ENCODE measurements around the gene SLC35G6. TPM values are rescaled to one million over a fixed set of nuclear protein-coding genes. Genes with fewer than 3 reads are reported as not detected.

Gene SLC35G6
- total and polyA plus RNA-seq, 4 donors = not detected

GRCh38 chr17:7438656-7439460 is 42.4 kb upstream of the SLC35G6 start:
- peaks cover 0 to 52% (median 37%) of the 10 kb centered on the region in 3 donors for H3K27me3 ChIP-seq (ENCODE audit: control insufficient read depth in 3 of 3, insufficient read depth in 3 of 3, low read length in 2 of 3)
- WGBS, 2 donors = 41 to 56% methylated on average over 11 of the region's 11 CpGs
- H3K27ac ChIP-seq (ENCODE audit: low read depth in 1 of 2, low read length in 1 of 2) = no peak overlapping the region
- H3K4me1 ChIP-seq (ENCODE audit: control insufficient read depth in 5 of 5, insufficient read depth in 5 of 5, low read length in 5 of 5) = peaks cover 0 to 36% (median 16%) of the 10 kb centered on the region in 5 donors
- TF ChIP-seq CTCF (IDR thresholded peaks at IDR 0.05; ENCODE audit: control extremely low read depth, extremely low read depth) = no peak
- DNase-seq (no peak), ATAC-seq (ENCODE audit: insufficient read depth, low FRiP score) (no peak)
- no peaks in the 10 kb centered on the region for H3K36me3 ChIP-seq (ENCODE audit: control insufficient read depth in 4 of 4, insufficient read depth in 4 of 4, low read length in 4 of 4)
- no peak overlapping the region for H3K9ac ChIP-seq (ENCODE audit: insufficient read depth in 1 of 2, low read length in 2 of 2)
- no peak overlapping the region for H3K4me3 ChIP-seq
- H3K9me3 ChIP-seq (ENCODE audit: control insufficient read depth in 4 of 4, insufficient read depth in 3 of 4, low read length in 3 of 4) = no peaks in the 10 kb centered on the region

- no peak for DNase-seq
- H3K4me1 ChIP-seq (ENCODE audit: control insufficient read depth in 5 of 5, insufficient read depth in 5 of 5, low read length in 5 of 5) = peaks cover 0 to 36% (median 16%) of the 10 kb centered on the region in 5 donors
These were observed 41.7 kb upstream of the SLC35G6 start, which contains the start of gene FGF11 for GRCh38 chr17:7439462-7440112. Gene FGF11 (plus strand): TSS chr17:7439512. CDS start chr17:7439621, 109 bp downstream.

DNA sequence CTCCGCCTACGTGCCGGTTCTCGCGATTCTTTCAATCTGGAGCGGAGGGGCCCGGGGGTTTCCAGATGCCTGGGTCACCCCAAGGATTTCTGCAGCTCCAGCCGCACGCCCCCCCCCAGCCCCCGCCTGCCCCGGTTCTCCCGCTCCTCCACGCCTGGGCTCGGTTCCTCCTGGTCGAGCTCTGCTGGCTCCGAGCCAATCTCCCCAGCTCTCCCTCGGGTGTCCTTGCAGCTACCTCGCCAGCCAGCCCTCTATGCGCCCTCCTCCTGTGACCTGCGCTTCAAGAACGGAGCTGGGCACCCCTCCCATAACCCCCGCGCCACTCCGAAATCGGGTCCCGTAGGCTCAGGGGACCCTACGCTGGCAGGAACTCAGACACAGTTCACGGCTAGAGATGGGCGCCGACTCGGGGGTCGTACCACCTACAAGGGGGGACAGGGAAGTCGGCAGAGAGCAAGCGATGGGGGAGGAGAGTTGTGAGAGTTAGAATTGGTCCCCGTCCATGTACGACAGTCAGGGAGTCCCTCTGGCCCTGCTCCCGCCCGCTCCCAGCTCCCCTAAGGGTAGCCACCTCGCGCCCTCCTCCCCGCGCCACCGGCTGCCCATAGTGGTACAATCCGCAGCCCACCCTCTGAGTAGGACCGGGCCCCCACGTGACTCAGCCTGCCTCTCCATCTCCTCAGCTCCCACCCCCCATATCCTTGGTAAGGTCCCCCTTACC is 41.0 kb upstream of the SLC35G6 start:
- no peak overlapping the region for H3K9ac ChIP-seq (ENCODE audit: insufficient read depth in 1 of 2, low read length in 2 of 2)
- H3K4me1 ChIP-seq (ENCODE audit: control insufficient read depth in 5 of 5, insufficient read depth in 5 of 5, low read length in 5 of 5) = peaks cover 0 to 38% (median 16%) of the 10 kb centered on the region in 5 donors
- H3K27me3 ChIP-seq (ENCODE audit: control insufficient read depth in 3 of 3, insufficient read depth in 3 of 3, low read length in 2 of 3) = peaks cover 0 to 43% (median 42%) of the 10 kb centered on the region in 3 donors

More at GRCh38 chr17:7439462-7440112, 41.7 kb upstream of the SLC35G6 start, which contains the start of gene FGF11:
- H3K4me3 ChIP-seq = no peak within 1 kb of the TSS
- H3K27ac ChIP-seq (ENCODE audit: low read depth in 1 of 2, low read length in 1 of 2) = no peak within 1 kb of the TSS
- H3K27me3 ChIP-seq (ENCODE audit: control insufficient read depth in 3 of 3, insufficient read depth in 3 of 3, low read length in 2 of 3) = peaks cover 0 to 49% (median 38%) of the 10 kb centered on the region in 3 donors
- no peak for TF ChIP-seq CTCF (IDR thresholded peaks at IDR 0.05; ENCODE audit: control extremely low read depth, extremely low read depth)
- 2 to 4% methylated on average over 38 to 50 of the region's 50 CpGs for WGBS, 2 donors
- no peaks in the 10 kb centered on the region for H3K36me3 ChIP-seq (ENCODE audit: control insufficient read depth in 4 of 4, insufficient read depth in 4 of 4, low read length in 4 of 4)
- no peak for ATAC-seq (ENCODE audit: insufficient read depth, low FRiP score)
- H3K9ac ChIP-seq (ENCODE audit: insufficient read depth in 1 of 2, low read length in 2 of 2) = no peak within 1 kb of the TSS
- H3K9me3 ChIP-seq (ENCODE audit: control insufficient read depth in 4 of 4, insufficient read depth in 3 of 4, low read length in 3 of 4) = no peaks in the 10 kb centered on the region

More for the DNA sequence above, 41.0 kb upstream of the SLC35G6 start:
- 0 to 4% methylated on average over 39 to 46 of the region's 46 CpGs for WGBS, 2 donors
- no peaks in the 10 kb centered on the region for H3K9me3 ChIP-seq (ENCODE audit: control insufficient read depth in 4 of 4, insufficient read depth in 3 of 4, low read length in 3 of 4)
- no peak for TF ChIP-seq CTCF (IDR thresholded peaks at IDR 0.05; ENCODE audit: control extremely low read depth, extremely low read depth)
- H3K4me3 ChIP-seq = no peak overlapping the region
- no peaks in the 10 kb centered on the region for H3K36me3 ChIP-seq (ENCODE audit: control insufficient read depth in 4 of 4, insufficient read depth in 4 of 4, low read length in 4 of 4)
- ATAC-seq (ENCODE audit: insufficient read depth, low FRiP score) (no peak), DNase-seq (peak; percentile 51 to 61 (median 60))
- H3K27ac ChIP-seq (ENCODE audit: low read depth in 1 of 2, low read length in 1 of 2) = no peak overlapping the region

Data from lung (tissue), 12 donors.